ENCODE results near the gene PIPOX. TPM values are rescaled to one million over a fixed set of nuclear protein-coding genes. Genes with fewer than 3 reads are reported as not detected.

PIPOX gene
- total and polyA plus RNA-seq, 2 donors (not counting 3 experiments of a cell fraction or from before 2014, with no cell fraction given), result 0.62 to 2.5 TPM

DNA sequence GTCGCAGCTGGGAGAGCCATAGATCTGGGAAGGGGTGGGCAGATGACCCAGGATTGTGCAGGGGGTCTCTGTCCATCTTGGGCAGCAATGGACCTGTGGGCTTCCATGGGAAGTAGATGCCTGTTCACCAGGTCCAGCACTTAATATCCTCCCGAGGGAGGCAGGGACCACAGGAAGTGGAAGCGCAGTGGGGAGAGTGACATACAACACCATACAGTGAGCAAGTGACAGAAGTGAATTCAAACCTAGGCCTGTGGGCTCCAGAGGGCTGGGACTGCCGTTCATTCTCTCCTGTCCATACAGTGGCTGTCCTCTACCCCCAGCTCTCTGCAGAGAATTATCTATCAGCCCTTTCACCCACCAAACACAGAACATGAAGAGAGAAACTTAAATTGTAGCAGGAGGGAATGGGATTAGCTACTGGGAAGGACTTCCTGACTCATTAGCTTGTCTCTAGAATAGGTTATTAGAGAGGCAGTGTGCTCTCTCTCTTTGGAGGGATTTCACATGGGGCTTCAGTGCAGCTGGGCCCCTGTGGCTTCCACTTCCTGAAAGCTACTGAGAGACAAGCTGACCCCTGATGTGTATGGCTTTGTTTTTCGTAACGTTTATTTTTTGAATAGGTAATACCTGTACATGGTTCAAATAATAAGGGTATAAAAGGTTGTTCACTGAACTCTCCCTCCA is 24.0 kb upstream of the PIPOX start:
- H3K4me1 ChIP-seq (ENCODE audit: control insufficient read depth, extremely low read depth, insufficient read depth, low read length), result no peaks in the 10 kb centered on the region
- no peaks in the 10 kb centered on the region for H3K9me3 ChIP-seq (replicated peaks; ENCODE audit: control insufficient read depth, insufficient read depth, low read length)
- H3K79me2 ChIP-seq (ENCODE audit: control insufficient read depth, insufficient read depth, low read length), result no peaks in the 10 kb centered on the region
- no peak overlapping the region for H3K27ac ChIP-seq (ENCODE audit: insufficient read depth, low read depth, low read length)
- no peak overlapping the region for H3K4me2 ChIP-seq (ENCODE audit: insufficient read depth, low read length)
- H3K9me1 ChIP-seq (replicated peaks; ENCODE audit: control insufficient read depth, extremely low read depth, insufficient read depth, low read length), result no peaks in the 10 kb centered on the region
- H4K20me1 ChIP-seq (replicated peaks; ENCODE audit: control insufficient read depth, extremely low read depth, insufficient read depth, low read length), result no peaks in the 10 kb centered on the region
- BruUV-seq (replicated peaks), result no TSS peak
- DNase-seq (ENCODE audit: low read depth, low spot score), result no peak
- no peak overlapping the region for H2AFZ ChIP-seq (ENCODE audit: low read depth, low read length)
- no peak overlapping the region for H3K9ac ChIP-seq (replicated peaks; ENCODE audit: extremely low read depth, insufficient read depth, low read length)
- ChIA-PET POLR2A (no interaction called here), CTCF (interaction anchor here (1.1 to 2.7 kb wide), 5 partner anchors 9 to 98 kb away, joined by 3 to 13 read pairs (median 7); no protein-coding TSS in a partner anchor)
- no peak overlapping the region for H3K4me3 ChIP-seq (replicated peaks in 1 of 3; ENCODE audit: insufficient read depth in 1 of 3, low read depth in 1 of 3, low read length in 3 of 3)
- FAIRE-seq, result no peak
- intact Hi-C loops (cut with micrococcal nuclease), result no loop called here
- dilution Hi-C loops (cut with MboI; ENCODE audit: extremely low pct_ligation_motif_present, low sequenced_read_pairs), result no loop called here
- TF ChIP-seq JUN (IDR thresholded peaks at IDR 0.05; ENCODE audit: borderline replicate concordance, insufficient read depth, insufficient read length, low read depth), result no peak
- TF ChIP-seq MAX (IDR thresholded peaks at IDR 0.05; ENCODE audit: insufficient read depth, insufficient read length), result no peak
- no peak for TF ChIP-seq MYC (IDR thresholded peaks at IDR 0.05; ENCODE audit: low read depth, low read length)
- no peak for TF ChIP-seq FOS (IDR thresholded peaks at IDR 0.05; ENCODE audit: borderline replicate concordance, insufficient read depth, low read length)
- TF ChIP-seq GATA2 (IDR thresholded peaks at IDR 0.05; ENCODE audit: insufficient read depth, insufficient read length, low read depth, low read length), result no peak
- no peak for TF ChIP-seq EZH2 (IDR thresholded peaks at IDR 0.05; ENCODE audit: borderline replicate concordance, low read depth, low read length, severe bottlenecking)
- no peak for TF ChIP-seq POLR2AphosphoS5 (IDR thresholded peaks at IDR 0.05; ENCODE audit: insufficient read depth, low read depth, low read length)
- TF ChIP-seq, protein P1, sequence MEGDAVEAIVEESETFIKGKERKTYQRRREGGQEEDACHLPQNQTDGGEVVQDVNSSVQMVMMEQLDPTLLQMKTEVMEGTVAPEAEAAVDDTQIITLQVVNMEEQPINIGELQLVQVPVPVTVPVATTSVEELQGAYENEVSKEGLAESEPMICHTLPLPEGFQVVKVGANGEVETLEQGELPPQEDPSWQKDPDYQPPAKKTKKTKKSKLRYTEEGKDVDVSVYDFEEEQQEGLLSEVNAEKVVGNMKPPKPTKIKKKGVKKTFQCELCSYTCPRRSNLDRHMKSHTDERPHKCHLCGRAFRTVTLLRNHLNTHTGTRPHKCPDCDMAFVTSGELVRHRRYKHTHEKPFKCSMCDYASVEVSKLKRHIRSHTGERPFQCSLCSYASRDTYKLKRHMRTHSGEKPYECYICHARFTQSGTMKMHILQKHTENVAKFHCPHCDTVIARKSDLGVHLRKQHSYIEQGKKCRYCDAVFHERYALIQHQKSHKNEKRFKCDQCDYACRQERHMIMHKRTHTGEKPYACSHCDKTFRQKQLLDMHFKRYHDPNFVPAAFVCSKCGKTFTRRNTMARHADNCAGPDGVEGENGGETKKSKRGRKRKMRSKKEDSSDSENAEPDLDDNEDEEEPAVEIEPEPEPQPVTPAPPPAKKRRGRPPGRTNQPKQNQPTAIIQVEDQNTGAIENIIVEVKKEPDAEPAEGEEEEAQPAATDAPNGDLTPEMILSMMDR (IDR thresholded peaks at IDR 0.05; ENCODE audit: extremely low read depth in 1 of 2, insufficient read depth in 1 of 2, low read depth in 1 of 2, low read length in 2 of 2), result no peak
- TF ChIP-seq POLR2A (IDR thresholded peaks at IDR 0.05; ENCODE audit: low read depth, low read length), result no peak
- no peaks in the 10 kb centered on the region for H3K36me3 ChIP-seq (ENCODE audit: control insufficient read depth in 2 of 2, extremely low read depth in 1 of 2, insufficient read depth in 2 of 2, low read length in 2 of 2)
- H3K27me3 ChIP-seq (ENCODE audit: control insufficient read depth in 2 of 2, insufficient read depth in 2 of 2, low read length in 2 of 2), result peaks cover 44 to 68% of the 10 kb centered on the region in 2 experiments
